Measurements from ENCODE around the gene DZIP1L. TPM values are rescaled to one million over a fixed set of nuclear protein-coding genes. Genes with fewer than 3 reads are reported as not detected.

The DZIP1L gene
- total RNA-seq, 2 donors from 2014 or later, result 10.9 to 15.5 TPM

Other genes with a start within 250 kb of the DZIP1L start
- gene CLDN18, start 105.4 kb downstream of the DZIP1L start, total RNA-seq, result not detected
- gene A4GNT, start 16.8 kb upstream of the DZIP1L start, total RNA-seq, result not detected
- 10 to 100 TPM; 10.5 to 10.6 TPM for gene DBR1, start 59.3 kb upstream of the DZIP1L start, total RNA-seq
- 10 to 100 TPM; 52.0 to 62.4 TPM for gene ARMC8, start 71.7 kb upstream of the DZIP1L start, total RNA-seq
- not detected for gene NME9, start 214.2 kb upstream of the DZIP1L start, total RNA-seq
- 100 to 1,000 TPM in 1 of 2 donors, 10 to 100 TPM in 1; 81.5 to 102 TPM for gene MRAS, start 233.0 kb upstream of the DZIP1L start, total RNA-seq